Stimulated activated CD4-positive, alpha-beta T cell treated with anti-CD3 and anti-CD28 coated beads, TNF-alpha, amount 100 ng/mL, for 1 hour (primary cell): ENCODE measurements around the gene COL4A6.
"Not testable (repeated sequence)": the region's sequence is repeated elsewhere in the genome, so short reads cannot be mapped to it uniquely, and the experiment has no call there.

Source experiments
- DNase-seq, 3 donors: peaks; one replicate each; pipeline ENCODE4 v3.0.0-alpha.2; 2020; ENCODE audit warnings: low read depth in 3 of 3, low spot score in 1 of 3

COL4A6 gene

DNA sequence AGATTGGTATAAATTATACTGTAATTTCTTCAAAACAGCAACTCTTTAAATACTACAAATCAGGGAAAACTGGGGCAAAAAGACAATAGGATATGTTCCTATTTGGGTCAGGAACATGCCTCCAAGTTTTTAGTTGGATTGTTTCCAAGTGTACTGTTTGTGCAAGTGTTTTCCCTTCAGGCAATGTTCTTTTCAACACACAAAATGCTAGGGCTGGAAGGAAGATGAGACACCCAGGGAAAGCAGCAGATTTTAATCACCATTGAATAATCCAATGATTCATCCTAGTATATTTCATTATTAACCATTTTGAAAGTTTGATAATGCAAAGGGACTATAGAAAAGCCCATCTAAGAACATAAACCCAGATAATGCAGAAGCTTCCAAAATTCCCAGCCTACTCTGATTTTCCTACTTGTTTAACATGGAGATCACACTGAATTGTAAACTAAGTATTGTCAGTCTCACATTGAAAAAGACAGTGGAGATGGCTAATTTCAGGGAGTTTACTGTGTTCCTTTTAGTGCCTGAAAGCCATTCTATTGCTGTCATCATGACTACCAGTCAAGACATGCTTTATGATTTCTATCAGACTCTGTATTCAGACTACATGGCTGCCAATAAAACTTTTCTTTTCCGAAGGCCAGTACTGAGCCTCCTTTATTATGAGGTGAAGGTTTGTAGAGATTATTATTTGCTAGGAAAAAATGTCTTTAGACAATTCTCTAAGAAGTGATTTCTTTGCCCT lies 38.6 kb downstream of the COL4A6 start:
- no peak for DNase-seq

DNA sequence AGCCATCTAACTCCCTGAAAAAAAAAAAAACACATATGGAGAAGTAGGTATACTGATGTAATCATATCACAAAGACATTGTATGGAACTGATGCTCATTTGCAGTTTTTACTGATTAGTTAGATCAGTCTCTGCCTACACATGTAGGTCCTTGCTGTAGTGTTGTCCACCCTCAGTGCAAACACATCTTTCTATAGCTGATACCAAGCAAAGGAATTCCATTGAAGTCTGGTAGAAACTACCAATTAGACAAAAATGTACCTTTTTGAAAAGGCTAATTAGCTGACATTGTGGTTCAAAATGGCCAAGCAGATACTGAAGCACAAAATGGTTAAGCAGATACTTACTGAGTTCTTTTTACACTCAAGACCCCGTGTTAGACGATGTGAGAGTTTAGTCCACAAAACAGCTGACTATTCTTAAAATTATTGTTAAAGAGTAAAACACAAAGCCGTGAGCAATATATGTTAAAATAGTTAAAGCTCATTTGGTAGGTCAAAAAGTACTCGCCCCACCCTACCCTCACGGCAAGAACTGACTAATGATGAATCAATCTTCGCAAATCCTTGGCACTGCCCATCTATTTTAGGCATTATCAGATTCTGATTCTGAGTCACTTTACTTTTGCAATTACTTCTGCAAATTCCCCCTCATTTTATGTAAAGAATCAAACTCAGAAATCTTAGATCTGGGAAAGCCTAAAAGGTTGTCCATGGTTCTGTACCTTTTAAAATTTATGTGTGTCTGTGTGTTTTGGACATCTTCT lies 40.4 kb downstream of the COL4A6 start:
- DNase-seq: no peak

DNA sequence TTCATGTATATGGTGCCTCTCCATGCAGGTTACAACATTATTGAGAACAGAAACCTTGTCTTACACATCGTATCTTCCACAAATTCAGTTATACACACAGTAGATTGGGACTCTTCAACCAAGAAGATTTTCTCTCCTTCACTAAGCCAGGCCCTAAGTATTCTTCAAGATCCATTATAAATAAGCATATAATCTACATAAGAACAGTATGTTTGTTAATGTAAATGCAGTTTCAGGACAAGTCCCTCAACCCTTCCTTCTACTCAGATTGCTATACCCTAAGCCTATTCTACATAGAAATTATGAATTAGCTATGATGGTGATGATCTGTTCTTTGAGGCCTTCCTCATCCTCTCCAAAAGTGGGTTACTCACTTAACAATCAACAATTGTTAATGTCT lies 41.2 kb downstream of the COL4A6 start:
- no peak for DNase-seq

DNA sequence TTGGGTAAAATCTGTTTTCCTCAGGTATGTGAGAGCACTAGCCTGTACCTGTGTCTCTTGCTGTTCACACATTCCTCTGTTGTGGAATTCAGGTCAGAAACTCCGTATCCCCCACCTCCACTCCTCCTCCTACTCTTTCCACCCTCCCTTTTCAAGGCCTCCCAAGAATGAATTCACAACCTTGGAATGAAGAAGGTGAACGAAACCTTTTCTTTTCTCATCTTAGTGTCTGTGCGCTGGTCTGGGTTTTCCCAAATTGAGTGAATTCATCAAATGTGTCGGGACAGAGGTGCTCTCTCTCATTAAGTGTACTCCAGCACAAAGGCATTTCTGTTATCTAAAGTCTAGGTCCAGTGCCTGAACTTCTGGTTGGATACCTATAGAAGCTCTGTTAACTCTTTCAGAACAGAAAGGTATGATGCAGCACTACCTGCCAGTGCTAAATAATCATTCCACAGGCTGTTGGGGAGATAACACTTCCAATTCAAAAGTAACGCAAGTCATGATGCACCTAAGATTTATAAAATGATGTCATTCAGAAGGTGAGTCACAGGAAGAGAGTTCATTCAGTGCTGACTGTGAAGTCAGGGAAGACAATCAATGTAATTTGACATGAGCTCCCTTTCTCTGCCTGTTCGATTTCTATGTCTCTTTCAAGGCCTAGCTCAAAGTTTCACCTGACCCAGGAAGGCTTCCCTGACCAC lies 41.9 kb downstream of the COL4A6 start:
- no peak for DNase-seq

DNA sequence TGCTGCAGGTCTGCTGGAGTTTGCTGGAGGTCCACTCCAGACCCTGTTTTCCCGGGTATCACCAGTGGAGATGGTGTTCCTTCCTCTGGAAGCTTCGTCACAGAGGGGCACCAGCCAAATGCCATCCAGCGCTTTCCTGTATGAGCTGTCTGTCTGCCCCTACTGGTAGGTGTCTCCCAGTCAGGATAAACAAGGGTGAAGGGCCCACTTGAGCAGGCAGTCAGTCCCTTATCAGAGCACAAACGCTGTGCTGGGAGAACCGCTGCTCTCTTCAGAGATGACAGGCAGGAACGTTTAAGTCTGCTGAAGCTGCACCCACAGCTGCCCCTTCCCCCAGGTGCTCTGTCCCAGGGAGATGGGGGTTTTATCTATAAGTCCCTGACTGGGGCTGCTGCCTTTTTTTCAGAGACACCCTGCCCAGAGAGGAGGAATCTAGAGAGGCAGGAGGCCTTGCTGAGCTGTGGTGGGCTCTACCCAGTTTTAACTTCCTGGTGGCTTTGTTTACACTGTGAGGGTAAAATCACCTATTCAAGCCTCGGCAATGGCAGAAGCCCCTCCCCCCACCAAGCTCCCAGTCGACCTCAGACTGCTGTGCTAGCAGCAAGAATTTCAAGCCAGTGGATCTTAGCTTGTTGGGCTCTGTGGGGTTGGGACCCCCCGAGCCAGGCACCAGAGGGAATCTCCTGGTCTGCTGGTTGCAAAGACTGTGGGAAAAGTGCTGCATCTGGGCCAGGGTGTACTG lies 47.1 kb downstream of the COL4A6 start:
- not testable (repeated sequence) for DNase-seq

DNA sequence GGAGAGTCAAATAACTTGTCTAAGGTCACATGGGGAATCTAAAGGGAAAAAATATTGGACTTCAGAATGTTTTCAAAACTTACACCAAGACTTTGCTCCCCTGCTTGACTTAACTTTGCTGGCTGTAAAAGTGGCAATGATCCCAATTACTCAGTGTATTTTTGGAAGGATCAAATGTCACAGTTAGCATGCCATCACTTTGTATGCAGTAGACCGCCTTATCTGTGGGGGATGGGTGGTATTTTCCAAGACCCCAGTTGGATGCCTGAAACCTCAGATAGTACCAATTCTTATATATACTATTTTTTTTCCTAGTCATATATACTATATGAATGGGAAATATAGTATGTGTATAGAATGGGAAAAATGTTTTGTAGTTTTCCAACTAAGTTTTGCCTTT lies 53.4 kb downstream of the COL4A6 start:
- DNase-seq: no peak

DNA sequence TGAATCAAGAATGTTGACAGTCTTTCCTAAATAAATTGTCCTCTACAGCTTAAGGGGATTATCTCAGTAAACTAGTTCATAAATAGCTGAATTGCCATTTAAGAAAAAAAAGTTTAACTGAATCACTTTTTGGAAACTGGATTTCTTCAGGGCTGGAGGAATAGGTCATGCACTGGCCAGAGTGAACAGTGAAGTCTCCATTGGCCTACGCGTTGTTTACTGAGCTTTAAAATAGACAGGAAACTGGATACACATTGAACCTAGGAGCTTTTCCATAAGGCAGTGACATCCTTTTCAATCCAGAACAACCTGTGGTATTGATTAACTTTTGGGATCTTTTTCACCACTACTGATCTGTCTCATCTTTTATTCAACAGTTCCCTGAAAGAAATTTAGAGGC lies 58.0 kb downstream of the COL4A6 start:
- DNase-seq: no peak

DNA sequence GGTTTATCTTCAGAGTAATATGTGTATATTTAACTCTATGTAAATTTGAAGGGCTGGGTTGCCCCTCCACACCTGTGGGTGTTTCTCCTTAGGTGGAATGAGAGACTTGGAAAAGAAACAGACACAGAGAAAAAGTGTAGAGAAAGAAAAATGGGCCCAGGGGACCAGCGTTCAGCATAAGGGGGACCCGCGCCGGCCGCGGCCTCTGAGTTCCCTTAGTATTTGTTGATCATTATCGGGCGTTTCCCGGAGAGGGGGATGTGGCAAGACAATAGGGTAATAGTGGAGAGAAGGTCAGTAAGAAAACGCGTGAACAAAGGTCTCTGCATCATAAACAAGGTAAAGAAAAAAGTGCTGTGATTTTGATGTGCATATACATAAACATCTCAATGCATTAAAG lies 61.4 kb downstream of the COL4A6 start:
- DNase-seq: not testable (repeated sequence)

DNA sequence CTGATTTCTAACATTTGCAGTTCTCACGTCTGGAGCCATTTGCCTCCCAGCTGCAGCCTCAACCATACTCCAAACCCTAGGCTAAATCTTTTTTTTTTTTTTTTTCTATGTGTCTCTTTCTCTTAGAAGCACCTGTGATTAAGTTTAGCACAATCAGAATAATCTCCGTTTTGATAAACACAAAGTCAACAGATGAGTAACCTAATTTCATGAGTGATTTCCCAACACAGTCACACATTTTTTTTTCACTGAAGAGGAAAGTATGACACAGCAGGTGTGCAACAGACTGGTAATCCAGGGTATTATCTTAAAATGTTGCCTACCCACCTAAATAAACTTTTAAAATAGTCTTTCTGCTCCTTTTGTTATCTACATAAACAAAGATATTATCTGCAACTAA lies 62.6 kb downstream of the COL4A6 start:
- not testable (repeated sequence) for DNase-seq

DNA sequence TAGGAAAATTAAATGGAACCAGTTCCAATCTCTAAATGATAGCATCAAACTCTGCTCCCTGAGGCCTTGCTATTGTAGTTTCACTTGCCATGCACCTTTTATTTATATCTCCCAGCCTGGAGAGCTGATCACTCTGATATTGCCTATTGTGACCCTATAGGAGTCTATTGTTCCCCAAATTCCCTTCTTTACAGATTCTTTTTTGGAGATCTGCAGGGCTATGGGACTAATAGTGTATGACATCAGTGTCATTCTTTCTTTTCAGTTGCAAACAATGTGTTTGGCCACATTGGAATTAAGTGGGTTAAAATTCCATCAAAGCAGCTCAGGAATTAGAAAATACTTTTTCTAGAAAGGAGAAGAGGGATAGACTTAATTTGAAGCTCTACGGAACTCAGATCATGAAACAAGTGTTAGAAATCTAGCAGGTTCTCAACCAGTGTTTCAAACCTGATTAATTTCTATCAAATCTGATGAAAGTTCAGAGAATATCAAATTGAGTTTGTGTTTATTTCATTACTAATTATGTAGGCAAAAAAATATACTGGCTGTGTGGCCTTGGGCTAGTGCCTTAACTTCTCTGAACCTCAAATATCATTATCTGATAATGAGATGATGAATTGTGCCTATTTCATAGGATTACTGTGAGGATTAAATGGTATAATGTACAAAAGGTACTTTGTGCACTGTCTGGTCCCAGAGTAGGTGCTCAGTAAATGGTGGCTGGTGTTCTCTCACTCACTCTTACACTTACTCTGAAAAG lies 71.4 kb downstream of the COL4A6 start:
- DNase-seq: no peak

DNA sequence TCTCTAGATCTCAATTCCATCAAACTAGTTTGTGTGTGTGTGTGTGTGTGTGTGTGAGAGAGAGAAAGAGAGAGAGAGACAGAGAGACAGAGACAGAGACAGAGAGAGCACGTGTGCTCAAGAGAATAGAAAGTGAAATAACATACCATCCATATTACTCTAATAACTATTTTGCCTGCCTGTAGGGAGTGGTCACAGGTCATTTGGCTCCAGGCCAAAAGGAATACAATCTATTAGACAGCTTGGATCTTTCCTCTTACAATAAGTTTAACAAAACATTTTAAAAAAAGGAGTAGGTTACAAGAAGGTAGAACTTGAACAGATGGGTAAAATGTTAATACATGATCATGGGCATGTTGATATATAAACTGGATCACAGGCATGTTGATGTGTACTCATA lies 76.2 kb downstream of the COL4A6 start:
- DNase-seq: no peak

DNA sequence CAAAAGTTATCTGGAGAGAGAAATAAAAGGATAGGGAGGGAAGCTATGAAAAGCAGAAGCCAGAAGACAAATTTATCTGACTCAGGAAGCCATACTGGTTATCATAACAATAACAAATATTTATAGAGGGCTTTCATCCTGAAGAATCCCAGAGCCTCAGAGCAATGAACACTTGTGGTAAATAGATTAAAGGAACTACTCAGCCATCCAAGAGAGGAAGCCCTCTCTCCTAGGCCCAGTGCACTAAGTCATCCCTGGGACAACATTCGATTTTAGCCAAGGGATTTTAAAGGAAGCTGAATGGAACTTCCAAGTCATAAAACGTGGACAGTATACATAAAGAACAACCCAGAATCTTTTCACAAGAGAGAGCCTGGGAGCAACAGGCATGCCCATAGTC lies 76.9 kb downstream of the COL4A6 start:
- DNase-seq: no peak

DNA sequence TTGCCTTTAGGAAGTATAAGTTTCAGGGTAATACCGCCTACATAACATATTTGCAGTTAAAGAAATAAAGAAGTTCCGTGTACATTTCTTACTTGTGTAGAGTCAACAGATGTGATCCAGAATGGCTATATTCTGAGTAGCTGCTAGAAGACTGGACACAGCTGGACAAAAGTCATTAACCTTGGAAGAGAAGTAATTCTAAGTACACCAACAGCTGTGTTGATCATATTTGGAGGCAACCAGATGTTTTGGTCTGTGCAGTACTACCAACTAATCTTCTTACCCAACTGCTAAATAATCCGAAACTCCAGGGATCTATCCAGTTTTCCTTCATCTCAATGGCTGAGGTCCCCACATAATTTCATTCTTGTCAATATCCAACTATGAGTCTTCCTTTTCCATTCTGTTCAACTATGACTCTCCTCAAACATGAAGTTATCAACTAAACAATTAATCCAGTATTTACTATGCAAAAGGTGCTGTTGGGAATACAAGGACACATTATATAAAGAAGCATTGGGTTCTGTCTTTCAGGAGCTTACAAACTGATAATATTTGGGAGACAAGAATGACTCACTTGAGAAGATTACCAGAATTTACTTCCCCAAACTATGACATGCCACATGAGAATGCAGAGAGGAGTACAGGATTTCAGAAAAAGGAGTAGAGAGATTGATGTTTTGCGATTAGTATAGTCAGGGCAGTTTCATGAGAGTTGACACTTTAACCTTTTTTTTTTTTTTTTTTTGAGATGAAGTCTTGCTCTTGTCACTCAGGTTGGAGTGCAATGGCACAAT lies 78.2 kb downstream of the COL4A6 start:
- DNase-seq: no peak

DNA sequence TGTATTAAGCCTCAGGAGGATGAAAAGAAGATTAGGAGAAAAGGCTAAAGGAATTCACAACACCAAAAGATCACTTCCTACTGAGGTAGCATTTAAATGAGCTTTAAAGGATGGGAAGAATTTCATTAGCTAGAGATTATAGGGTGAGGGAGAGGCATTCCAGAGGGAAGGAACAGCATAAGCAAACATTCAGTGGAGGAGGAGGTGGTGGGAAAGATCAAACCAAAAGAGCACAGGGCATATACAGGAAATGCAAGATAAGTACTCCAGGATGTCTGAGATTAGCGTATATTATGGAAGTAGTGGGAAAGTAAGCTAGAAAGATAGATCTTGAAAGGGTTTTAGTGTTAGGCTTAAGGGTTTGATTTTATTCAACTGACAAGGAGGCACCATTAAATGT lies 84.8 kb downstream of the COL4A6 start:
- no peak for DNase-seq

DNA sequence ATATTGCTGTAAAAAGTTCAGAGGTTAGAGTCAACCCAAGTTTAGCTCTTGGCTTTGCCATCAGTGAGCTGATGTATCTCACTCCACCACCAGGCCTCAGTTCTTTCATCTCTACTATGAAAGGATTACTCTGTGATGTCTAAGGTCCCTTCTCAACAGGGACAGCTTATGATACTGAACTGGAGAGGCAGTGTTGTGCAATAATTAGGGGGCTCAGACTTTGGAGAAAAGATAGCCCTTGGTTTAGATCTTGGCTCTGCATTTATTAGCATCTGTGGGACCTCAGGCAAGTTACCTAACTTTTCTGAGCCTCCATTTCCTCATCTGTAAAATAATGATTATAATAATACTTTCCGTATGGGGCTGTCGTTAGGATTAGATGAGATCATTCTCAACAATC lies 89.0 kb downstream of the COL4A6 start:
- no peak for DNase-seq

DNA sequence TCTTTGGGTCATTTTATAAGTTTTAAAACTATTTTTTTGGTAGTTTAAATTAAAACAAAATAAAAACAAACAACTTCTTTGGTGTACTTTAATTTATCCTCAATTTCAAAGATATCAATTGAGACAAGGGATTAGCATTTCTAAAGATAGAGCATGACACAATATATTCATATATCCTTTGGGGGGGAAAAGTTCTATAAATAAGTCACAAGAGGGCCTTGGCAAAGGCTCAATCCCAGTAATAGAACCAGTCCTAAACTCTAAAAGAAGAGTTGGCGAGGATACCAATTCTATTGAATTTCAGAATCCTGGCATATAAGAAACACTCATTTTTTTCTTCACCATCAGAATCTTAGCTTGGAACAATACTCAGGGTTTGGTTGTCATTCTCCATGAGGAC lies 89.7 kb downstream of the COL4A6 start:
- no peak for DNase-seq

DNA sequence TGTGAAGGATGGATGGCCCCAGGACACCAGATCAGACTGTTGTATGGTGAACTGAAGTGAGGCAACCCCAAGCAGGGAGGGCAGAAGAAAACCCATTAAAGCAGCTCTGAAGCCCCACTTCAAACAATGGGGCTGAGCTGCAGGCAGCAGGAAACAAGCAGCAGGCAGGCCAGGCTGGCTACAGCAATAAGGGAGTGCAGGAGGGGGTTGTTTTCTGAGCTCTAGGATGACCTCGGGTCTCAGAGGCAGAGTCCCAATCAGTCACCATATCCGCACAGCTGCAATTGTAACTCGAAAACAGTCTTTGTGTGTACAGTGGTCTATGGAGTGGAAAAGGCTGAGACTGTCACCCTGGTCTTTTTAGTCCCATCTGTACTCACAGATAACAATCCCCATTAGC lies 90.4 kb downstream of the COL4A6 start:
- DNase-seq: no peak

DNA sequence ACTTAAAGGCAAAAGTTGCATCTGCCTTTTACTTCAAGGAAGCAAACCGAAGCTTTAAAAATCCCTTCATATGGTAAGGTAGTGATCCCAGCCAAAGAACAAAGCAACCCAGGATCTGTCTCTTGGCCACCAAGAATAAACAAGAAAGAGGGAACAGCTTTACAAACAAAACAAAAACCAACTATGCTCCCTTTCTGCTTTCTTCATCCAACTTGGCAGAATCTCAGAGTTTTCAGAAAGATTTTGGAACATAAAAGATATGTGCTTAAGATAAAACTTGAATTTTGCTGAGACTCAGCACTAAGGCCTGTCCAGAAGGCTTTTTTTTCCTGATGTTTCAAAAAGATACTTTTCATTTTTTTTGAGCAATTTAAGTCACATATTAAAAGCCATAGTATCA lies 94.0 kb downstream of the COL4A6 start:
- no peak for DNase-seq

DNA sequence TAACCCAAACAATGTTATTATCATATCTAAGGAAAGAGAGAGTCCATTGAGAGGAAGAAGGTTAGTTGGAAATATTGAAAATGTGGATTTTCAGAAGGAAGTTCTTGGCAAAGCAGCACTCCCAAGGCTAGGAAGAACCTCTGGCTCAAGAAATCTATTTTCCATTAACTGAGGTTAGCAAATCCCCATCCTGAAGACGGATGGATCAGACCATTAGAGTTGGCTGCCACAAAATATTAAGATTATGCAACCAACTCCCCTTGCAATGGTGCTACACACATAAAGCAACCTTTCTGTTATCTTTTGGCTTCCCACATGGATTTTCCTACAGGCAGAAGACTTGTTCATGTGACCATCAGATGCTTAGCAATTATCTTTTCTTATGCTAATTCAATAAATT lies 96.3 kb downstream of the COL4A6 start:
- DNase-seq: no peak

DNA sequence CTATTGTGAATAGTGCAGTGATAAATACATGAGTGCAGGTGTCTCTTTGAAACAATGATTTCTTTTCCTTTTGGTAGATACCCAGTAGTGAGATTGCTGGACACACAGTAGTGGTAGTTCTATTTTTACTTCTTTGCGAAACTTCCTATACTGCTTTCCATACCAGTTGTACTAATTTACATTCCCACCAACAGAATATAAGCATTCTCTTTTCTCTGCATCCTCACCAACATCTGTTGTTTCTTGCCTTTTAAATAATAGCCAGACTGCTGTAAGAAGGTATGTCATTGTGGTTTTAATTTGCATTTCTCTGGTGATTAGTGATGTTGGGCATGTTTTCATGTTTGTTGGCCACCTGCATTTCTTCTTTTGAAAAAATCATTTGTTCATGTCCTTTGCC lies 105.9 kb downstream of the COL4A6 start:
- DNase-seq: no peak
